Measurements from ENCODE around the gene RGS21.

DNA sequence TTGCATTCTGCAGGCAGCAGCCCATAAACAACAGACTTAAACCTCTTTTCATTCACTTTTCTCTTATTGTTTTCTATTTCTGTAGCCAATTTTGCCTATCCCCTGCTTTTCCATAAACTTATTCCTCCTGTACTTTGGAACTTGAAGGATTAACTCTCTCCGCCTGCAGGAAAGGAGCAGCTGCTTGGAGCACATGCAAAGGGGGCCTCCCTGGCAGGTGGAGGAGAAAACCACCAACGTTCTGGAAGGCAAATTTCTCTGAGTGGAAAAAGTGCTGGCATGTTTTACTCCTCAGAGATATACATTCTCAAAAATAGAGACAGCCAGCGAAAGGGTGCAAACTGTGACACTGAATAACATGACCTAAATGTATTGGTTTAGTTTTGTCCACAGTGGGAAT lies 33.6 kb downstream of the RGS21 start:
- TF ChIP-seq POLR2A (IDR thresholded peaks at IDR 0.05): no peak
- TF ChIP-seq, protein P1, sequence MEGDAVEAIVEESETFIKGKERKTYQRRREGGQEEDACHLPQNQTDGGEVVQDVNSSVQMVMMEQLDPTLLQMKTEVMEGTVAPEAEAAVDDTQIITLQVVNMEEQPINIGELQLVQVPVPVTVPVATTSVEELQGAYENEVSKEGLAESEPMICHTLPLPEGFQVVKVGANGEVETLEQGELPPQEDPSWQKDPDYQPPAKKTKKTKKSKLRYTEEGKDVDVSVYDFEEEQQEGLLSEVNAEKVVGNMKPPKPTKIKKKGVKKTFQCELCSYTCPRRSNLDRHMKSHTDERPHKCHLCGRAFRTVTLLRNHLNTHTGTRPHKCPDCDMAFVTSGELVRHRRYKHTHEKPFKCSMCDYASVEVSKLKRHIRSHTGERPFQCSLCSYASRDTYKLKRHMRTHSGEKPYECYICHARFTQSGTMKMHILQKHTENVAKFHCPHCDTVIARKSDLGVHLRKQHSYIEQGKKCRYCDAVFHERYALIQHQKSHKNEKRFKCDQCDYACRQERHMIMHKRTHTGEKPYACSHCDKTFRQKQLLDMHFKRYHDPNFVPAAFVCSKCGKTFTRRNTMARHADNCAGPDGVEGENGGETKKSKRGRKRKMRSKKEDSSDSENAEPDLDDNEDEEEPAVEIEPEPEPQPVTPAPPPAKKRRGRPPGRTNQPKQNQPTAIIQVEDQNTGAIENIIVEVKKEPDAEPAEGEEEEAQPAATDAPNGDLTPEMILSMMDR (IDR thresholded peaks at IDR 0.05): no peak
- no peak for TF ChIP-seq EP300 (IDR thresholded peaks at IDR 0.05)

Measured in ovary (tissue), 3 donors.